H9 (cell line): Measurements from ENCODE around the gene HOXC6. TPM values are rescaled to one million over a fixed set of nuclear protein-coding genes. Genes with fewer than 3 reads are reported as not detected.

Source experiments
- DNase-seq: peaks from one replicate; pipeline ENCODE4 v3.0.0-alpha.2; 2017
- H2AFZ ChIP-seq: one replicate; pipeline ENCODE4 v1.6.1; 2013; ENCODE audit warnings: mild to moderate bottlenecking, low read length, control low read depth, moderate library complexity
- H2AK5ac ChIP-seq: 2 replicates; pipeline ENCODE4 v1.6.1; 2013; ENCODE audit warnings: low read length, control low read depth, mixed read lengths; ENCODE audit not compliant: insufficient read length
- H2BK120ac ChIP-seq: one replicate; pipeline ENCODE4 v1.6.1; 2013; ENCODE audit warnings: low read depth, mild to moderate bottlenecking, low read length, control low read depth, inconsistent platforms; ENCODE audit not compliant: poor library complexity, severe bottlenecking
- H2BK12ac ChIP-seq: 2 replicates; pipeline ENCODE4 v1.6.1; 2013; ENCODE audit warnings: low read length, control low read depth, mixed read lengths, low read depth; ENCODE audit not compliant: insufficient read length
- H2BK15ac ChIP-seq: 2 replicates; pipeline ENCODE4 v1.6.1; 2013; ENCODE audit warnings: low read depth, low read length, control low read depth
- H2BK20ac ChIP-seq: one replicate; pipeline ENCODE4 v1.6.1; 2013; ENCODE audit warnings: low read depth, mild to moderate bottlenecking, low read length, control low read depth, inconsistent platforms; ENCODE audit not compliant: poor library complexity, severe bottlenecking
- H2BK5ac ChIP-seq: 2 replicates; pipeline ENCODE4 v1.6.1; 2013; ENCODE audit warnings: low read length, control low read depth, mixed read lengths; ENCODE audit not compliant: insufficient read length
- H3K14ac ChIP-seq: 2 replicates; pipeline ENCODE4 v1.6.1; 2013; ENCODE audit warnings: low read length, control low read depth; ENCODE audit not compliant: insufficient read depth
- H3K18ac ChIP-seq: 2 replicates; pipeline ENCODE4 v1.6.1; 2013; ENCODE audit warnings: low read depth, mild to moderate bottlenecking, mixed read lengths, low read length, control low read depth; ENCODE audit not compliant: insufficient read length
- H3K23ac ChIP-seq: 2 replicates; pipeline ENCODE4 v1.6.1; 2013; ENCODE audit warnings: low read length, control low read depth, mixed read lengths, low read depth; ENCODE audit not compliant: insufficient read length
- H3K23me2 ChIP-seq: 2 replicates; pipeline ENCODE4 v1.6.1; 2013; ENCODE audit warnings: low read depth, mild to moderate bottlenecking, mixed read lengths, low read length, control low read depth; ENCODE audit not compliant: insufficient read length, poor library complexity, severe bottlenecking
- H3K27ac ChIP-seq: 2 replicates; pipeline ENCODE4 v1.5.1; 2013; ENCODE audit warnings: low read length, control low read depth, mixed read lengths, low read depth; ENCODE audit not compliant: insufficient read length
- H3K27me3 ChIP-seq: 2 replicates; pipeline ENCODE4 v1.6.1; 2013; ENCODE audit warnings: low read length, control low read depth, inconsistent platforms; ENCODE audit not compliant: insufficient read depth
- H3K4ac ChIP-seq: 2 replicates; pipeline ENCODE4 v1.6.1; 2013; ENCODE audit warnings: low read depth, mild to moderate bottlenecking, control low read depth, inconsistent platforms, low read length, moderate library complexity
- H3K4me1 ChIP-seq: 2 replicates; pipeline ENCODE4 v1.6.1; 2013; ENCODE audit warnings: low read length, control low read depth, inconsistent platforms; ENCODE audit not compliant: insufficient read depth
- H3K4me2 ChIP-seq: 2 replicates; pipeline ENCODE4 v1.6.1; 2013; ENCODE audit warnings: low read length, control low read depth, mixed read lengths; ENCODE audit not compliant: insufficient read length, insufficient read depth
- H3K56ac ChIP-seq: 2 replicates; pipeline ENCODE4 v1.6.1; 2013; ENCODE audit warnings: low read depth, mild to moderate bottlenecking, mixed read lengths, low read length, control low read depth; ENCODE audit not compliant: insufficient read length
- H3K79me1 ChIP-seq: 2 replicates; pipeline ENCODE4 v1.6.1; 2013; ENCODE audit warnings: low read depth, mild to moderate bottlenecking, moderate library complexity, low read length, control low read depth, inconsistent platforms; ENCODE audit not compliant: insufficient read depth, poor library complexity, severe bottlenecking
- H3K79me2 ChIP-seq: 2 replicates; pipeline ENCODE4 v1.6.1; 2013; ENCODE audit warnings: low read length, control low read depth, inconsistent platforms; ENCODE audit not compliant: insufficient read depth
- H3K9ac ChIP-seq: 2 replicates; pipeline ENCODE4 v1.6.1; 2013; ENCODE audit warnings: low read length, control low read depth, mixed read lengths; ENCODE audit not compliant: insufficient read length; ENCODE audit errors: extremely low read depth
- H3K9me3 ChIP-seq: one replicate; pipeline ENCODE4 v1.6.1; 2013; ENCODE audit warnings: low read depth, low read length, inconsistent platforms; ENCODE audit not compliant: control insufficient read depth
- H3T11ph ChIP-seq: one replicate; pipeline ENCODE4 v1.6.1; 2013; ENCODE audit warnings: mild to moderate bottlenecking, low read length, control low read depth, inconsistent platforms
- H4K20me1 ChIP-seq: one replicate; pipeline ENCODE4 v1.6.1; 2013; ENCODE audit not compliant: control insufficient read depth, insufficient read length, insufficient read depth
- H4K5ac ChIP-seq: 2 replicates; pipeline ENCODE4 v1.6.1; 2013; ENCODE audit warnings: low read depth, mild to moderate bottlenecking, mixed read lengths, low read length, control low read depth; ENCODE audit not compliant: insufficient read length
- H4K8ac ChIP-seq: replicated peaks from 2 replicates; pipeline ENCODE4 v1.6.1; 2013; ENCODE audit warnings: low read length, control low read depth, mixed read lengths, low read depth; ENCODE audit not compliant: insufficient read length
- H4K91ac ChIP-seq: 2 replicates; pipeline ENCODE4 v1.6.1; 2013; ENCODE audit warnings: low read depth, mild to moderate bottlenecking, moderate library complexity, mixed read lengths, low read length, control low read depth; ENCODE audit not compliant: insufficient read length
- H3K27ac Mint-ChIP-seq, 3 experiments: 2 replicates in 2 of 3; 3 replicates in 1 of 3; pipeline ENCODE4 v1.8.0; 2020 to 2021; ENCODE audit warnings: mixed read lengths in 3 of 3, mild to moderate bottlenecking in 1 of 3, moderate library complexity in 1 of 3
- H3K27me3 Mint-ChIP-seq: 2 replicates; pipeline ENCODE4 v1.8.0; 2021; ENCODE audit warnings: low read depth, mild to moderate bottlenecking, moderate library complexity, mixed read lengths
- H3K36me3 Mint-ChIP-seq, 3 experiments: 2 replicates in 2 of 3; 3 replicates in 1 of 3; pipeline ENCODE4 v1.8.0; 2020 to 2021; ENCODE audit warnings: low read depth in 3 of 3, mixed read lengths in 3 of 3; ENCODE audit not compliant: insufficient read depth in 1 of 3
- H3K4me1 Mint-ChIP-seq, 2 experiments: 2 replicates each; pipeline ENCODE4 v1.8.0; 2020; ENCODE audit warnings: mixed read lengths in 2 of 2
- H3K4me3 Mint-ChIP-seq, 2 experiments: 2 replicates in 1 of 2; 3 replicates in 1 of 2; pipeline ENCODE4 v1.8.0; 2020 to 2021; ENCODE audit warnings: mild to moderate bottlenecking in 2 of 2, mixed read lengths in 2 of 2, moderate library complexity in 1 of 2
- H3K9me3 Mint-ChIP-seq, 2 experiments: 2 replicates in 1 of 2; 3 replicates in 1 of 2; pipeline ENCODE4 v1.8.0; 2020; ENCODE audit warnings: mild to moderate bottlenecking in 2 of 2, mixed read lengths in 2 of 2, moderate library complexity in 1 of 2
- CTCF ChIP-seq: fragments of 200-600 bp; sonication (generic); conservative IDR thresholded peaks from 3 replicates; pipeline ENCODE4 v1.8.0; 2021; ENCODE audit warnings: antibody characterized with exemption, mild to moderate bottlenecking
- WGBS: extraction: QIAGEN DNeasy Blood & Tissue Kit; methylation state at CpG from one replicate; pipeline ENCODE4 v1.1.7; 2013; ENCODE audit warnings: missing lambda C conversion rate, low lambda C conversion rate, mixed read lengths; ENCODE audit not compliant: insufficient read length; ENCODE audit errors: extremely low coverage; 5-methylcytosine and 5-hydroxymethylcytosine counted together
- total RNA-seq: library from RNA; stranded (reverse); gene quantifications from 2 replicates; pipeline ENCODE4 v1.2.1, GENCODE V29; 2021

The HOXC6 gene
- total RNA-seq, 1 experiment from 2014 or later = not detected

DNA sequence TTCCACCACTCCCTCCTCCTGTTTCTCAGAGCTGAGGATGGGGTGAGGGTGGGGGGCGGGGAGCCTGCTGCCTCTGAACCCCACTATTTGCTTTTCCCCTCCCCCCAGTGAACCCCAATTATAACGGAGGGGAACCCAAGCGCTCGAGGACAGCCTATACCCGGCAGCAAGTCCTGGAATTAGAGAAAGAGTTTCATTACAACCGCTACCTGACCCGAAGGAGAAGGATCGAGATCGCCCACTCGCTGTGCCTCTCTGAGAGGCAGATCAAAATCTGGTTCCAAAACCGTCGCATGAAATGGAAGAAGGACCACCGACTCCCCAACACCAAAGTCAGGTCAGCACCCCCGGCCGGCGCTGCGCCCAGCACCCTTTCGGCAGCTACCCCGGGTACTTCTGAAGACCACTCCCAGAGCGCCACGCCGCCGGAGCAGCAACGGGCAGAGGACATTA, 26.5 kb downstream of the HOXC6 start:
- Mint-ChIP-seq H3K4me1 (peaks cover 9 to 78% of the 10 kb centered on the region in 2 experiments), H3K27me3 (peaks cover 100% of the 10 kb centered on the region), H3K9me3 (peaks cover 0 to 11% of the 10 kb centered on the region in 2 experiments; a peak in 1 of 5 replicates), H3K36me3 (no peaks in the 10 kb centered on the region; a peak in 1 of 7 replicates), H3K27ac (no peak overlapping the region), H3K4me3 (peak overlapping the region in 1 of 2 experiments; percentile 53; a peak in 2 of 5 replicates)
- no peak overlapping the region for H2AFZ ChIP-seq
- no peaks in the 10 kb centered on the region for H4K20me1 ChIP-seq
- no peak overlapping the region for H3K27ac ChIP-seq
- no peak overlapping the region for H3K4ac ChIP-seq
- H3K14ac ChIP-seq = no peak overlapping the region
- H2BK120ac ChIP-seq = no peak overlapping the region
- H4K8ac ChIP-seq = no peak overlapping the region
- no peak overlapping the region for H4K91ac ChIP-seq
- H3T11ph ChIP-seq = no peak overlapping the region
- H3K4me1 ChIP-seq = no peaks in the 10 kb centered on the region
- H3K9me3 ChIP-seq = no peaks in the 10 kb centered on the region
- H2BK20ac ChIP-seq = no peak overlapping the region
- no peak overlapping the region for H3K4me2 ChIP-seq
- no peaks in the 10 kb centered on the region for H3K79me1 ChIP-seq
- no peak for DNase-seq
- H2BK5ac ChIP-seq = no peak overlapping the region
- no peak overlapping the region for H2BK12ac ChIP-seq
- no peak overlapping the region for H3K9ac ChIP-seq
- peaks cover 96% of the 10 kb centered on the region for H3K27me3 ChIP-seq
- no peak overlapping the region for H2BK15ac ChIP-seq
- no peak overlapping the region for H3K18ac ChIP-seq
- peaks cover 4% of the 10 kb centered on the region for H3K23me2 ChIP-seq
- TF ChIP-seq CTCF = no peak
- no peak overlapping the region for H2AK5ac ChIP-seq
- no peak overlapping the region for H4K5ac ChIP-seq
- no peak overlapping the region for H3K23ac ChIP-seq
- WGBS = no CpG with 5 or more reads among the region's 24 CpGs
- H3K79me2 ChIP-seq = no peaks in the 10 kb centered on the region
- H3K56ac ChIP-seq = no peak overlapping the region
